ENCODE measurements around the gene DCLRE1B.

Gene DCLRE1B

GRCh38 chr1:113904674-113905434 lies at the start of gene DCLRE1B, which contains the start of gene AP4B1:
TSS of gene DCLRE1B (plus strand) at chr1:113905326. CDS start at chr1:113905587, 261 bp downstream.
TSS of gene AP4B1 (minus strand) at chr1:113904799. CDS start at chr1:113904717, 82 bp downstream.
- peak; percentile 100 for DNase-seq

GRCh38 chr1:113855630-113856400 lies 49.3 kb upstream of the DCLRE1B start:
- DNase-seq, result no peak

GRCh38 chr1:113856401-113856790 lies 48.7 kb upstream of the DCLRE1B start:
- DNase-seq, result no peak

GRCh38 chr1:113857776-113858175 lies 47.4 kb upstream of the DCLRE1B start:
- no peak for DNase-seq

- DNase-seq, result no peak
These were observed 46.7 kb upstream of the DCLRE1B start for GRCh38 chr1:113858418-113858817.

- no peak for DNase-seq
These were observed 46.1 kb upstream of the DCLRE1B start for GRCh38 chr1:113858982-113859381.

- DNase-seq, result no peak
These were observed 45.5 kb upstream of the DCLRE1B start for GRCh38 chr1:113859478-113860175.

GRCh38 chr1:113860891-113861290 lies 44.2 kb upstream of the DCLRE1B start:
- DNase-seq, result no peak

- DNase-seq, result no peak
These were observed 43.5 kb upstream of the DCLRE1B start for GRCh38 chr1:113861641-113862040.

- no peak for DNase-seq
These were observed 36.6 kb upstream of the DCLRE1B start for GRCh38 chr1:113868387-113869083.

GRCh38 chr1:113870778-113871177 lies 34.3 kb upstream of the DCLRE1B start:
- DNase-seq, result no peak

GRCh38 chr1:113871597-113872113 lies 33.5 kb upstream of the DCLRE1B start, which contains the start of gene PTPN22:
TSS of gene PTPN22 (minus strand) at chr1:113871712.
- DNase-seq, result no peak

- no peak for DNase-seq
These were observed 32.7 kb upstream of the DCLRE1B start for GRCh38 chr1:113872219-113872935.

- no peak for DNase-seq
These were observed 30.9 kb upstream of the DCLRE1B start for GRCh38 chr1:113874012-113874879.

- DNase-seq, result peak; percentile 76
These were observed 29.4 kb upstream of the DCLRE1B start for GRCh38 chr1:113875714-113876113.

- no peak for DNase-seq
These were observed 28.9 kb upstream of the DCLRE1B start for GRCh38 chr1:113876176-113876575.

- DNase-seq, result no peak
These were observed 25.4 kb upstream of the DCLRE1B start for GRCh38 chr1:113879739-113880038.

- DNase-seq, result no peak
These were observed 23.5 kb upstream of the DCLRE1B start for GRCh38 chr1:113881661-113882060.

- no peak for DNase-seq
These were observed 18.4 kb upstream of the DCLRE1B start for GRCh38 chr1:113886417-113887401.

Measured in NCI-H446 treated with DMSO at 0.1 percent for 48 hours (cell line).